Mammary epithelial cell (primary cell): Measurements from ENCODE around the gene MCM3AP.

ENCODE experiments used
- EZH2 ChIP-seq: IDR thresholded peaks from 2 replicates; pipeline ENCODE4 v1.6.1; 2012; ENCODE audit warnings: low read length, inconsistent platforms, borderline replicate concordance
- TF ChIP-seq, protein P1 (sequence below), 2 donors: IDR thresholded peaks in 1 of 2; conservative IDR thresholded peaks in 1 of 2; 2 replicates each; pipeline ENCODE4 v1.5.1; 2011 to 2012; ENCODE audit warnings: inconsistent platforms in 2 of 2, low read length in 2 of 2, mild to moderate bottlenecking in 2 of 2, control low read depth in 1 of 2, low read depth in 1 of 2; ENCODE audit not compliant: insufficient read depth in 1 of 2; ENCODE audit errors: extremely low read depth in 1 of 2

GRCh38 chr21:46208761-46209721 is 76.4 kb downstream of the MCM3AP start:
- no peak for TF ChIP-seq EZH2
- TF ChIP-seq, protein P1, sequence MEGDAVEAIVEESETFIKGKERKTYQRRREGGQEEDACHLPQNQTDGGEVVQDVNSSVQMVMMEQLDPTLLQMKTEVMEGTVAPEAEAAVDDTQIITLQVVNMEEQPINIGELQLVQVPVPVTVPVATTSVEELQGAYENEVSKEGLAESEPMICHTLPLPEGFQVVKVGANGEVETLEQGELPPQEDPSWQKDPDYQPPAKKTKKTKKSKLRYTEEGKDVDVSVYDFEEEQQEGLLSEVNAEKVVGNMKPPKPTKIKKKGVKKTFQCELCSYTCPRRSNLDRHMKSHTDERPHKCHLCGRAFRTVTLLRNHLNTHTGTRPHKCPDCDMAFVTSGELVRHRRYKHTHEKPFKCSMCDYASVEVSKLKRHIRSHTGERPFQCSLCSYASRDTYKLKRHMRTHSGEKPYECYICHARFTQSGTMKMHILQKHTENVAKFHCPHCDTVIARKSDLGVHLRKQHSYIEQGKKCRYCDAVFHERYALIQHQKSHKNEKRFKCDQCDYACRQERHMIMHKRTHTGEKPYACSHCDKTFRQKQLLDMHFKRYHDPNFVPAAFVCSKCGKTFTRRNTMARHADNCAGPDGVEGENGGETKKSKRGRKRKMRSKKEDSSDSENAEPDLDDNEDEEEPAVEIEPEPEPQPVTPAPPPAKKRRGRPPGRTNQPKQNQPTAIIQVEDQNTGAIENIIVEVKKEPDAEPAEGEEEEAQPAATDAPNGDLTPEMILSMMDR (conservative IDR thresholded peaks at IDR 0.05 in 1 of 2, IDR thresholded peaks at IDR 0.05 in 1 of 2; ENCODE audit: extremely low read depth in 1 of 2, insufficient read depth in 1 of 2, low read depth in 1 of 2, low read length in 2 of 2), result no peak
